ENCODE results near the gene GNA12.

DNA sequence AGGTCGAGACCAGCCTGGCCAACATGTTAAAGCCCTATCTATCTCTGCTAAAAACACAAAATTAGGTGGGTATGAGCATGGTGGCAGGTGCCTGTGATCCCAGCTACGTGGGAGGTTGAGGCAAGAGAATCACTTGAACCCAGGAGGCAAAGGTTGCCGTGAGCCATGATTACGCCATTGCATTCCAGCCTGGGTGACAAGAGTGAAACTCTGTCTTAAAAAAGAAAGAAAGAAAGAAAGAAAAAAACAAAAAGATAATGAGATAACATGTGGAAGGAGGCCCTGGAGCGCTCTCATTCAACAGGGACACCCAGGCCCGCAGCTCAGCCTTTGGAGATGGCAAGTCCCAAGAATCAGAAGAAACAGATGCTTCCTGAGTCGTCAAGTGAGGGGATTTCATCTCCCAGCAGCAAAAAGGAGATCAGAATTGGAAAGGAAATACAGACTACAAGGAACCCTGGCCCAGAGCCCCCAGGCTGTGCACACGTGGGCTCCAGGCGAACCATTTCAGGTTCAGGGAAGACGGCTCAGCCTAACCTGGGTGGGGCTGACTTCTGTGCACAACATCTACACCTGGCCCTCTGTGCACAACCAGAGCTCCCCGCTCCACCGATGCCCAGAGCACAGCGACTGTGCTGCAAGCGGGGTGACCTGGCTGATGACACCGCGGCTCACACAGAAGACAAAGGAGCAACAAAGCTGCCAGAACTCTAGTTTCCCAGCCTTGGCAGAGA lies 33.3 kb downstream of the GNA12 start:
- TF ChIP-seq, protein P1, sequence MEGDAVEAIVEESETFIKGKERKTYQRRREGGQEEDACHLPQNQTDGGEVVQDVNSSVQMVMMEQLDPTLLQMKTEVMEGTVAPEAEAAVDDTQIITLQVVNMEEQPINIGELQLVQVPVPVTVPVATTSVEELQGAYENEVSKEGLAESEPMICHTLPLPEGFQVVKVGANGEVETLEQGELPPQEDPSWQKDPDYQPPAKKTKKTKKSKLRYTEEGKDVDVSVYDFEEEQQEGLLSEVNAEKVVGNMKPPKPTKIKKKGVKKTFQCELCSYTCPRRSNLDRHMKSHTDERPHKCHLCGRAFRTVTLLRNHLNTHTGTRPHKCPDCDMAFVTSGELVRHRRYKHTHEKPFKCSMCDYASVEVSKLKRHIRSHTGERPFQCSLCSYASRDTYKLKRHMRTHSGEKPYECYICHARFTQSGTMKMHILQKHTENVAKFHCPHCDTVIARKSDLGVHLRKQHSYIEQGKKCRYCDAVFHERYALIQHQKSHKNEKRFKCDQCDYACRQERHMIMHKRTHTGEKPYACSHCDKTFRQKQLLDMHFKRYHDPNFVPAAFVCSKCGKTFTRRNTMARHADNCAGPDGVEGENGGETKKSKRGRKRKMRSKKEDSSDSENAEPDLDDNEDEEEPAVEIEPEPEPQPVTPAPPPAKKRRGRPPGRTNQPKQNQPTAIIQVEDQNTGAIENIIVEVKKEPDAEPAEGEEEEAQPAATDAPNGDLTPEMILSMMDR (IDR thresholded peaks at IDR 0.05), result no peak
- TF ChIP-seq ZFX (IDR thresholded peaks at IDR 0.05; ENCODE audit: borderline replicate concordance), result no peak

Measured in 22Rv1 (cell line).